Transverse colon (tissue), 3 donors: ENCODE measurements around the gene CD6.

Experiments
- CTCF ChIP-seq, 5 experiments: fragments of 200-600 bp in 3 of 5; fragments of 450-650 bp in 2 of 5; sonication (generic) in 3 of 5; IDR thresholded peaks; 1 replicate in 2 of 5; 2 replicates in 3 of 5; pipeline ENCODE4 v1.5.1; 2016 to 2017; ENCODE audit warnings: antibody characterized with exemption in 5 of 5, inconsistent platforms in 3 of 5, mild to moderate bottlenecking in 2 of 5, moderate library complexity in 1 of 5
- POLR2A ChIP-seq: fragments of 450-650 bp; IDR thresholded peaks from one replicate; pipeline ENCODE4 v1.6.1; 2016; ENCODE audit warnings: antibody characterized with exemption, mild to moderate bottlenecking, moderate library complexity

DNA sequence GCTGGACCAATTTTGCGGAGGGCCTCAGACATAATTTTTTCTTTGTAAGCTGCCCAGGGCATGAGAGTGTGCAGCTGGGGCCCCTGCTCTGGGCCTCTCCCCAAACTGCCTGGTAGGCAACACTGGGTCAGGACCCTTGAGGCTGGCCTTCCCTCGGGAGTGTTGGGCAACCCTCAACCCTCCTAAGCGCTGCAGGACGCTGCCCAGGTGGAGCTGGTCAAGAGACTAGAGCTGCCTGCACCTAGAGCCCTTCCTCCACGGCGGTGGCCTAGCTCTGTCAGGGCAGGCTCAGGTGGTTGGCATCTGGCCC is 47.7 kb upstream of the CD6 start:
- TF ChIP-seq POLR2A (no peak), CTCF (IDR thresholded peaks at IDR 0.05) (no peak)
